Adrenal gland (tissue), 5 donors: ENCODE measurements around the gene HDGFL3.

Experiments
- POLR2A ChIP-seq, 2 donors: fragments of 450-650 bp; IDR thresholded peaks; one replicate each; pipeline ENCODE4 v1.6.1; 2017; ENCODE audit warnings: antibody characterized with exemption in 2 of 2, mild to moderate bottlenecking in 2 of 2, moderate library complexity in 1 of 2
- TF ChIP-seq, protein P1 (sequence below), 6 experiments: fragments of 450-650 bp in 4 of 6; fragments of 200-600 bp in 2 of 6; sonication (generic) in 1 of 6; IDR thresholded peaks; 1 replicate in 5 of 6; 2 replicates in 1 of 6; pipeline versions ENCODE4 v1.5.1 to v1.8.0; 2016 to 2021; ENCODE audit warnings: antibody characterized with exemption in 6 of 6, mild to moderate bottlenecking in 2 of 6, moderate library complexity in 1 of 6
- donor health status: DM: no; HTN: no; CAD: no.

DNA sequence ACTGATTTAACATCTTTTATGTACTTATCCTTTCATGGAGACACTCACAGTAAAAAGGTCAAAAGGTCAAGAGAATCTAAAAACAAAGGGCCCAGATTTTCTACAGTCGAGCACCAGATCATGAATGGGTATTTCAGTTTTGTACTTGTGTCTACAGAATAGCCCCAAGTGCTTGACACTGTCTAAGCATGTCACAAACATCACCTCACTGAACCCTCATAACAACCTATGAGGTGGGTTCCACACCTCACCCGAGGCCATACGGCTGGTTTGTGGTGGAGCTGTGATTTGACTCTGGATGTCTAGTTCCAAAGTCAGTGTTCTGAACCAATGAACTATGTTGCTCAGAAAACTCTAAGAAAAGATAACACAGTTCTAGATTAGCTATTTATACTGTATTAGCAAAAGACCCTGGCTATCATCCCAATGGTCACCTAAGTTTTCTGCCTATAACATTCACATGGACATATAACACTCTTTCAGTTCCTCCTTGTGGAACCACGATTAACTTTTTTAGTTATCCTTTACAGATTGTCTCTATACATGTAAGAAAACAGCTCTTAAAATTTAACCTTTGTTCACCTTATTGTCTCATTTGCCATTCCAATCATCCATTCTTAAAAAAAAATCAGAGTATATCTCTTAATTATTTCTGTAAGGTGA lies 74.6 kb downstream of the HDGFL3 start:
- TF ChIP-seq, protein P1, sequence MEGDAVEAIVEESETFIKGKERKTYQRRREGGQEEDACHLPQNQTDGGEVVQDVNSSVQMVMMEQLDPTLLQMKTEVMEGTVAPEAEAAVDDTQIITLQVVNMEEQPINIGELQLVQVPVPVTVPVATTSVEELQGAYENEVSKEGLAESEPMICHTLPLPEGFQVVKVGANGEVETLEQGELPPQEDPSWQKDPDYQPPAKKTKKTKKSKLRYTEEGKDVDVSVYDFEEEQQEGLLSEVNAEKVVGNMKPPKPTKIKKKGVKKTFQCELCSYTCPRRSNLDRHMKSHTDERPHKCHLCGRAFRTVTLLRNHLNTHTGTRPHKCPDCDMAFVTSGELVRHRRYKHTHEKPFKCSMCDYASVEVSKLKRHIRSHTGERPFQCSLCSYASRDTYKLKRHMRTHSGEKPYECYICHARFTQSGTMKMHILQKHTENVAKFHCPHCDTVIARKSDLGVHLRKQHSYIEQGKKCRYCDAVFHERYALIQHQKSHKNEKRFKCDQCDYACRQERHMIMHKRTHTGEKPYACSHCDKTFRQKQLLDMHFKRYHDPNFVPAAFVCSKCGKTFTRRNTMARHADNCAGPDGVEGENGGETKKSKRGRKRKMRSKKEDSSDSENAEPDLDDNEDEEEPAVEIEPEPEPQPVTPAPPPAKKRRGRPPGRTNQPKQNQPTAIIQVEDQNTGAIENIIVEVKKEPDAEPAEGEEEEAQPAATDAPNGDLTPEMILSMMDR (IDR thresholded peaks at IDR 0.05): no peak
- no peak for TF ChIP-seq POLR2A (IDR thresholded peaks at IDR 0.05)
